H54 (cell line): ENCODE data around the gene ATL2.
"Not testable (repeated sequence)": the region's sequence is repeated elsewhere in the genome, so short reads cannot be mapped to it uniquely, and the experiment has no call there.

ENCODE experiments used
- DNase-seq: peaks from one replicate; pipeline ENCODE4 v3.0.0; 2011; ENCODE audit warnings: low spot score, mixed read lengths; ENCODE audit not compliant: insufficient read length
- FAIRE-seq: peaks from 3 replicates; lab custom pipeline; 2011; peaks lifted over from hg19 to GRCh38; lab: Jason Lieb, UNC
- POLR2A ChIP-seq: IDR thresholded peaks from 2 replicates; pipeline ENCODE4 v1.6.1; 2011; ENCODE audit warnings: low read depth, mild to moderate bottlenecking, low read length

Gene ATL2

GRCh38 chr2:38267270-38267925 lies 109.7 kb downstream of the ATL2 start:
- FAIRE-seq (no peak), DNase-seq (no peak)
- TF ChIP-seq POLR2A = no peak

GRCh38 chr2:38266382-38267061 lies 110.6 kb downstream of the ATL2 start:
- no peak for TF ChIP-seq POLR2A
- DNase-seq = no peak
- FAIRE-seq = no peak

DNA sequence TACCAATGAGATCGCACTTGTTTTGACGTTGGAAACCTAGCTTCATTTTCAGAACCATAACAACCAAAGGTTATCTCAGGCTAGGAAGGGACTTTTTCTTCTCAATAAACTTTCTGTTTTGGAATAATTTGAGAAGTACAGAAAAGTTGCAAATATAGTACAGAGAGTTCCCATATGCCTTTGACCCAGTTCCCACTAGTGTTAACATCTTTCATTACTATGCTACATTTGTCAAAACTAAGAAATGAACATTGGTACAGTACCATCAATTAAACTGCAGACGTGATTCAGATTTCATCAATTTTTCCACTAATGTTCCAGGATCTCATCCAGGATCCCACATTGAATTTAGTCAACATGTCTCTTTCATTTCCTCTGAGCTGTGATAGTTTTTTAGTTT lies 111.6 kb downstream of the ATL2 start:
- no peak for FAIRE-seq
- no peak for DNase-seq
- no peak for TF ChIP-seq POLR2A

DNA sequence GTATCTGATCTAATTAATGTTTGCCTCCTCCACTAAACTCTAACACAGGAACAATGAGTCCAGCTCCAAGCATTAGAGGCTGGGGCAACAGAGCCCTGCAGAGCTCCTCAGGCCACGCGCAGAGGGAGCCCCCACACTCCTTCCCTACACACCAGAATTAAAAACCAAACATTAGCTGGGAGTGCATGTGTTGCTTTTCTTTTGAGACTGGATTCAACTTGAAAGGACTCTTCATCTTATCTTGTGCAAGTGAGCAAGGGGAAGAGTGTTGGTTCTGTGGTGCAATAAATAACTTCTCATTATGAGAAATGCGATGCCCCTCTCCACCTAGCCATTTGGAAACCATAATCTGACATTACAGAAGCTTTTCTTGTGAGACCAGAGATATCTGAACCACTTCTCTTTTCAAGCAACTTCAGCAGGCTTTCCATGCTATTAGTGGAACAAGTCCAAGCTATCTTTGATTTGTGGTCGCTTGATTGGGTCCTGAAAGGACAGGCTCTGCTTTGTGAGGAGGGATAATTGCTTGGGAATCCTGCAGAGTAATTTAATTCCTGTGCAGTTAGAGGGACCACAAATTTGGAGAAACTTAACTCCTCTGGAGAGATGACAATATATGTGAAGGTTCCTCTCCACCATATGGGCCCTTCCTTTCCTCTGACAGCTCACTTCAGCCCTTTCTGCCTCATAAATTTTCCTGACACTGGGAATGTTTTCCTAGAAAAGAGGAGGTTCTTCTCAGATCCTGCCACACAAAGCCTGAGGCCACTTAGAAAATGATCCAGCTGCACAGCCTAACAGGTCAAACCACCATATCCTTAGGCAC lies 112.5 kb downstream of the ATL2 start:
- no peak for FAIRE-seq
- TF ChIP-seq POLR2A = no peak
- DNase-seq = no peak

DNA sequence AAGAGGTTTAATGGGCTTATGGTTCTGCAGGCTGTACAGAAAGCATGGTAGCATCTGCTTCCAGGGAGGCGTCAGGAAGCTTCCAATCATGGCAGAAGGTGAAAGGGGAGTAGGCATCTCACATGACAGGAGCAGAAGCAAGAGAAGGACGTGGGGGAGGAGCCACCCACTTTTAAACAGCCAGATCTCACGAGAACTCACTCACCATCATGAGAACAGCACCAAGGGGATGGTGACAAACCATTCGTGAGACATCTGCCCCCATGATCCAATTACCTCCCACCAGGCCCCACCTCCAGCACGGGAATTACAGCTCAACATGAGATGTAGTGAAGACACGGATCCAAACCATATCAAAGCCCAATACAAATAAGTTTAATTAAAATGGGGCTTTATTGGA lies 113.8 kb downstream of the ATL2 start:
- FAIRE-seq (no peak), DNase-seq (no peak)
- TF ChIP-seq POLR2A = no peak

GRCh38 chr2:38262069-38262871 lies 114.8 kb downstream of the ATL2 start:
- no peak for TF ChIP-seq POLR2A
- DNase-seq (no peak), FAIRE-seq (no peak)

- TF ChIP-seq POLR2A = no peak
- DNase-seq = no peak
- FAIRE-seq = no peak
These were observed 115.5 kb downstream of the ATL2 start for GRCh38 chr2:38261569-38262068.

- FAIRE-seq (no peak), DNase-seq (no peak)
- no peak for TF ChIP-seq POLR2A
These were observed 116.1 kb downstream of the ATL2 start for GRCh38 chr2:38260972-38261371.

DNA sequence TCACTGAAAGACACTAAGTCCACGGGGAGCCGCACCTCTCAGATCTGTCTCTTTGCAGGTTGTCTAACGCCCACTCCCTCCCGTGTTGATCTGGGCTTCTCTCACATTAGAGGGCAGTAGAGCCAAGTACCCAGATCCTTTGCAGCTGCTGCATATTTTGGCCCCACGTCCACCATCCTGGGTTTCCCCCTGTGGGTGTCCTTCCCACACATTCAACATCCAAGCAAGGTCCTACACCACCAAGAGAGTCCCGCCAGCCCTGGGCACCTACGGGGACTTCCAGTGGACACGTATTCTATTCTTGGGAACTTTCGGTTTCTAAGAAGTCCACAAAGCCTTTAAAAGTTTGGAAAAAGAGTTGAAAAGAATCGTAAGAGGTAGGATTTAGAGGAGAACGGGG lies 116.6 kb downstream of the ATL2 start:
- FAIRE-seq (no peak), DNase-seq (no peak)
- TF ChIP-seq POLR2A = no peak

DNA sequence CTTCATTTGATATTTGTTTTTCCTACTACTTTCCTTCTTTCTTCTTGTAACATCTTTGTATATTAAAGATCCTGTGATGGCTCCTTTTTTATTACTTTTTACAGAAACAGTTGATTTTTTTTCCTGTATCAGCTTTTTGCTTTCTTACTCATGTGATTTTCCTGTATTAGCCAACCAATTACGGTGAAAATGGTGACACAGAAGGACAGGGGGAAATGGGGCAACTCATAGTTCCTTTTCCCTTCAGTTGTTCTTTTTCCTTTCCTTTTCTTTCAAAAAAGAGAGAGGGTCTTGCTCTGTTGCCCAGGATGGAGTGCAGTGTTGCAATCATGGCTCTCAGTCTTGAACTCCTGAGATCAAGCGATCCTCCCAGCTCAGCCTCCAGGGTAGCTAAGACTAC lies 117.8 kb downstream of the ATL2 start:
- no peak for TF ChIP-seq POLR2A
- no peak for DNase-seq
- no peak for FAIRE-seq

GRCh38 chr2:38257680-38258079 lies 119.4 kb downstream of the ATL2 start:
- not testable (repeated sequence) for FAIRE-seq

GRCh38 chr2:38256610-38257009 lies 120.5 kb downstream of the ATL2 start:
- FAIRE-seq (no peak), DNase-seq (no peak)
- TF ChIP-seq POLR2A = no peak

More at GRCh38 chr2:38257680-38258079, 119.4 kb downstream of the ATL2 start:
- DNase-seq = not testable (repeated sequence)

GRCh38 chr2:38255211-38255610 lies 121.9 kb downstream of the ATL2 start:
- DNase-seq (no peak), FAIRE-seq (no peak)
- no peak for TF ChIP-seq POLR2A

DNA sequence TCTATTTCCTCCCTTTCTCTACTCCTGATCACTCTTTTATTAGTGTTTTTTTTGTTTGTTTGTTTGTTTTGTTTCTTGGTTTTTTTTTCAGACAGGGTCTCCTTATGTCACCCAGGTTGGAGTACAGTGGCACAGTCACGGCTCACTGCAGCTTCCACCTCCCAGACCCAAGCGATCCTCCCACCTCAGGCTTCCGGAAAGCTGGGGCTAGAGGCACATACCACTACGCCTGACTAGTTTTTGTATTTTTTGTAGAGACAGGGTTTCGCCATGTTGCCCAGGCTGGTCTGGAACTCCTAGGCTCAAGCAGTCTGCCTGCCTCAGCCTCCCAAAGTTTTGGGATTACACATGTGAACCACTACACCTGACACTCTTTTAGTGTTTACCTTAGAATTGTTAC lies 122.3 kb downstream of the ATL2 start:
- DNase-seq = no peak
- no peak for FAIRE-seq
- TF ChIP-seq POLR2A = no peak
